ENCODE data around the gene ELAC1.

GRCh38 chr18:51032193-51032592, 64.4 kb downstream of the ELAC1 start:
- TF ChIP-seq POLR2AphosphoS5 (IDR thresholded peaks at IDR 0.05) (no peak), CTCF (IDR thresholded peaks at IDR 0.05) (no peak)

All from suprapubic skin (tissue), 3 donors.